Measurements from ENCODE around the gene ATP4A.

ATP4A gene

DNA sequence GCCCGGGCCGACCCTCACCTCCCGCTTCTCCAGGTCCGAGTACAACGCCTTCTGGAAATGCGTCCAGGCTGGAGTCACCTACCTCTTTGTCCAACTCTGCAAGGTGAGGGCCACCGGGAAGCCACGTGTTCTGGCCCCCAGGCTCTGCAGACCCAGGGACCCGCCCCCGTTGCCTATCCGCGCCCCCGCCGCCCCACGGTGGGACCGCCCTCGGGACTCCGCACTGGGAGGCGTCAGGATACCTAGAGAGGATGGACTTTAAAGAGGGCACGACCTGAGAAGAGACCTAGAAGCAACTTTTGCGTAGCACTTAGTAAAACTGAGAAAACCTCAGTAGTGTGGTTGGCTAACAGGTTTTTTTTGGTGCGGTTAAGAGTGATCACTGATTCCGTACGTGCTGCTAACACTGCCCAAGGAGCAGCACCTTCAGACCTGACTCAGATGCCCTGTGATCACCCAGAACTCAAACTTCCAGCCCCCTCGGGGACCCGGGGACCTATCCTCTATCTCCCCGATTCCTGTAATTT, 17.5 kb downstream of the ATP4A start:
- H3K4me1 Mint-ChIP-seq = peaks cover 43% of the 10 kb centered on the region
- H3K9me3 Mint-ChIP-seq = no peaks in the 10 kb centered on the region
- no peaks in the 10 kb centered on the region for H3K27me3 Mint-ChIP-seq
- peak overlapping the region; percentile 94 for H3K27ac Mint-ChIP-seq
- H3K4me3 Mint-ChIP-seq = peak overlapping the region; percentile 96
- H3K36me3 Mint-ChIP-seq = peaks cover 19% of the 10 kb centered on the region
- ATAC-seq = peak; percentile 74

DNA sequence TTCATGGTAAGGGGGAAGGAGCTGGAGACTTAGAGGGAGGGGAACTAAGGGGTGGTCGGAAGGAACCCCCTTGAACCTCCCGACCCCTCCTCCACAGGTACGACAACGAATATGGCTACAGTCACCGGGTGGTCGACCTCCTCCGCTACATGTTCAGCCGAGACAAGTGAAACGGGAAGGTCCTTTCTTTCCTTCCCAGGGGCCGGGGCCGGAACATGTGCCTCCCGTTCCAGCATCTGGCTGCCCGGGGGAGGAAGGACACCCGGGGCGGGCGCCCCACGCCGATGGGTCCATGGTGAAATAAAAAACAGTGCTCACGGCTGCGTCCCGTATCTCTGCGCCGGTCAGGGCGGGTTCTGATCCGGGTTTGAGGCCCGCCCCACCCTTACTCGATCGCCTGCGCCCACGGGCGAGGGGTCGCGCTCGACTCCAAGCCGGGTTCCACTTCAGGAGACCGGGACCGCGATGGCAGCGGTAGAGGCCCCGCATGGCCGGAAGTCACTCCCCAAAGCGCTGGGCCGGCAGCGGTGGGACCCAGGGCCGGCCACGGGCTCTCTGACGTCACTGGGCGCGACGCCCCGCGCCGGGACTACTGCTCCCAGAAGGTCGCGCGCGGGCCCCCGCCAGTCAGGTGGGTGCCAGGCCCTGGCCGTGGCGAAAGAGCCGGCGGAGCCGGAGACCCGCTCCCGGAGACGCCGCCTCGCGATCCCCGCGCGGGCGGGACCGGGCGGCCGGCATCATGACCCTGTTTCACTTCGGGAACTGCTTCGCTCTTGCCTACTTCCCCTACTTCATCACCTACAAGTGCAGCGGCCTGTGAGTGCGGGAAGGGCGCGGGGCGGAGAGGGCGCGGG, 18.2 kb downstream of the ATP4A start, which contains the start of gene TMEM147:
Gene TMEM147, plus strand, starts transcription at position 626 of the 854 bp plus-strand sequence. Its CDS starts 114 bp downstream, at position 740.
- Mint-ChIP-seq H3K27me3 (no peaks in the 10 kb centered on the region), H3K4me1 (peaks cover 50% of the 10 kb centered on the region), H3K27ac (peak within 1 kb of the TSS; percentile 94), H3K4me3 (peak within 1 kb of the TSS; percentile 96), H3K36me3 (peaks cover 12% of the 10 kb centered on the region), H3K9me3 (no peaks in the 10 kb centered on the region)
- ATAC-seq = peak; percentile 96

DNA sequence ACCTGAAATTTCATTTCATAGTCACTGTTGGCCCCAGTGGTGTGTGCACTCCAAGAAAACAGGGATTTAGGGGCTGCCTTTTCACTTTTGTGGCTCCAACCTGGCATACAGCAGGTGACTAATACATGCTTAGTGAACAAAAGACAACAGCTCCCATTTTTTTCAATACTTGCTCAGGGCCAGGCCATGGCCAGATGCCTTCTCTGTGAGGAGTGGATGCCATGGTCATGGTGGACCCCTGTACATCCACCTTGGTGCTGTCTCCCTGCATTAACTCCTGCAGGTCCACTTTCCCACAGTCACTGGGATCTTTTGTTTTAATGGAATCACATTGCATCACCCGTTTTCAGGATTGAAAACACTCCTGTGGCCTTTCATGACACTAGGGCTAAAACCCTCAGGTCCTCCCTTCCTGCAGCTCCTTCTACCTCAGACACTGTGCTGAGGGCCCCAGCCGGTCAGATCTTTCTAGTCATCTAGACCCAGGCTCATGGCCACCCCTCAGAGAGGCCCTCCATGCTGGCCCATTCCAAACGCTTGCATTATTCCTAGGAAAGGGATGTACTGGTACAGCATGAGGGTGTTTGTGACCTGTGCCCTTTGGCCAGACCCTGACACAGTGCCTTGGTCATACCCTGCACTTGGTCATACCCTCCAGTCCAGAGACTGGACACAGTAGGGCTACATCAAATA, 19.2 kb downstream of the ATP4A start:
- H3K9me3 Mint-ChIP-seq = no peaks in the 10 kb centered on the region
- no peak for ATAC-seq
- peaks cover 57% of the 10 kb centered on the region for H3K4me1 Mint-ChIP-seq
- H3K27me3 Mint-ChIP-seq = no peaks in the 10 kb centered on the region
- H3K36me3 Mint-ChIP-seq = peaks cover 9% of the 10 kb centered on the region
- peak overlapping the region; percentile 94 for H3K27ac Mint-ChIP-seq
- peak overlapping the region; percentile 96 for H3K4me3 Mint-ChIP-seq

DNA sequence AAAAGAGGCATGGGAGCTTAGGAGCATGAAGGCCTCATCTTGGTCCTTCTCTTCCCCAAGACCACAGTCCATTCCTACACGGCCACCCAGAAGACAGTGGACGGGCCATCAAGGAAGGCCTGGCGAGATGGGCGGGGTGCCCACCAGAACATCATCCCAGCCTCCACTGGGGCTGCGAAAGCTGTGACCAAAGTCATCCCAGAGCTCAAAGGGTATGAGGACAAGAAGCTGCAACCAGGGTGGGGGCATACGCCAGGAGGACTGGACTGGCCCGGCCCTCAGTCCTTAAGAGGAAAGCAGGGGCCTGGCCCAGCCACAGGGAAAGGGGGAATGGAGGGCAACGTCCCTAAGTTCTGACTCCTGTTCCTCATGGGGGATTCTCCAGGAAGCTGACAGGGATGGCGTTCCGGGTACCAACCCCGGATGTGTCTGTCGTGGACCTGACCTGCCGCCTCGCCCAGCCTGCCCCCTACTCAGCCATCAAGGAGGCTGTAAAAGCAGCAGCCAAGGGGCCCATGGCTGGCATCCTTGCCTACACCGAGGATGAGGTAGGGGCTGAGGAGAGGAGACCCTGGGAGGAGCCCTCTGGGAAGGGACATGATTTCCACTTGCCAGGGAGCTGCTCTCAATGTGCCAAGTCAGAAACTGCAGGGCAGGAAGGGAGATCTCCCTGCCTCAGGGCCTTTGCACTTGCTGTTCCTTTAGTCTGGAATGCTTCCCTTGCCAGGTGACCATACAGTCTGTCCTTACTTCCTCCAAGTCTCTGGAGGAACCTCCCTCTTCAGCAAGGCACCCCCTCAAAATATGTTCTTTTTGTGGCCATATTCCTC, 20.0 kb downstream of the ATP4A start:
- ATAC-seq = no peak
- Mint-ChIP-seq H3K4me3 (no peak overlapping the region), H3K4me1 (peaks cover 50% of the 10 kb centered on the region), H3K9me3 (no peaks in the 10 kb centered on the region), H3K27ac (no peak overlapping the region), H3K27me3 (no peaks in the 10 kb centered on the region), H3K36me3 (peaks cover 6% of the 10 kb centered on the region)

DNA sequence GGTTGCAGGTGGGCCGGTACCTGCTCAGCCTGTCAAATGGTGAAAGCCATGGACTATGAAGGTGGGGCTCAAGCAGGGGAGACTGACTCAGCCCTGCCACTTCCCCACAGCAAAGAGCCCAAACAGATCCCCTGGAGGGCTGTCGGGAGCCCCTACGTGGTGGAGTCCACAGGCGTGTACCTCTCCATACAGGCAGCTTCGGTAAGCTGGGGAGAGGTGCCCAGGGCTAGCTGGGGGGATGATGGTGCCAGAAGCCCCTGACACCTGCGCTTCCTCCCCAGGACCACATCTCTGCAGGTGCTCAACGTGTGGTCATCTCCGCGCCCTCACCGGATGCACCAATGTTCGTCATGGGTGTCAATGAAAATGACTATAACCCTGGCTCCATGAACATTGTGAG, 21.2 kb downstream of the ATP4A start:
- no peaks in the 10 kb centered on the region for H3K9me3 Mint-ChIP-seq
- H3K4me1 Mint-ChIP-seq = peaks cover 42% of the 10 kb centered on the region
- peaks cover 5% of the 10 kb centered on the region for H3K36me3 Mint-ChIP-seq
- no peak for ATAC-seq
- no peak overlapping the region for H3K27ac Mint-ChIP-seq
- no peak overlapping the region for H3K4me3 Mint-ChIP-seq
- H3K27me3 Mint-ChIP-seq = no peaks in the 10 kb centered on the region

DNA sequence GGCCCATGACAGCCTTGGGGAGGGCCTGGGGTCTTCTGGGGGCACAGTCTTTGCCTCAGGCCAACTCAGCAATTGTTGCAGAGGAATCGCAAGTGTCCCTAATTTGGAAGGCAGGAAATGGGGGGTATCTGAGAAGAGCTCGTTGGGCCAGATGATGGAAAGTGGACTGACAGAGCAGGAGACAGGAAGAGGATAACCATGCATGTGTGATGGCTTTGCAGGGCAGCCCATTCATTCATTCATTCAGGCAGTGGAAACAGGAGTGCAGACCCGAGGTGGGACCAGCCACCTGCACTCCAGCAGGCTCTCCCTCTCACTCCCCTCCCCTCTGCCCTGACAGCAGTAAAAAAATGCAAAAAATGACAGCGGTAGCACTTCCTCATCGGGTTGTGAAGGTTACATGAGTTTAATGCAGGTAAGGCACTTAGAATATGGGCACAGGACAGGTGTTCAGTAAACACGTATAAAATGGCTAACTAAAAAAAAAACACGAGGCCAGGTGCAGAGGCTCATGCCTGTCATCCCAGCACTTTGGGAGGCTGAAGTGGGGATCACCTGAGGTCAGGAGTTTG, 23.0 kb downstream of the ATP4A start:
- H3K4me3 Mint-ChIP-seq = no peak overlapping the region
- peaks cover 29% of the 10 kb centered on the region for H3K4me1 Mint-ChIP-seq
- ATAC-seq = no peak
- H3K27me3 Mint-ChIP-seq = no peaks in the 10 kb centered on the region
- no peaks in the 10 kb centered on the region for H3K36me3 Mint-ChIP-seq
- no peaks in the 10 kb centered on the region for H3K9me3 Mint-ChIP-seq
- no peak overlapping the region for H3K27ac Mint-ChIP-seq

DNA sequence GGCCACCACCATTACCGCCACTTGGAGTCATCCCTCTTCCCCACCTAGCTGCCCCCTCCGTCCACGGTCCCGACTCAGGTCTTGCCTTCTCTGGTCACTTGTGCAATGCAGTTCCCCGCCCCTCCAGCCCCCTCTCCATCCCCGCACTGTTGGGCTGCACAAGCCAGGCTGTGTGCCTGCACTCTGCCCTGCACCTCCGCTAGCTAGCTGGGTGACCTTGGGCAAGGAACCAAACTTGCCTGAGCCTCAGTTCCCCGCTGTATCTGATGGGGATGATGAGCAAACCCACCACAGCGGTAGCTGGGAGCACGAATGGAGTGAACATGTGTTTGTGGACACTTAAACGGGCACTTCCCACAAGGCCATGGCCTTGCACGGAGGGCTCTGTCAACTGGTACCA, 23.6 kb downstream of the ATP4A start:
- no peak overlapping the region for H3K4me3 Mint-ChIP-seq
- H3K4me1 Mint-ChIP-seq = peaks cover 28% of the 10 kb centered on the region
- no peaks in the 10 kb centered on the region for H3K9me3 Mint-ChIP-seq
- ATAC-seq = no peak
- no peaks in the 10 kb centered on the region for H3K27me3 Mint-ChIP-seq
- H3K36me3 Mint-ChIP-seq = no peaks in the 10 kb centered on the region
- no peak overlapping the region for H3K27ac Mint-ChIP-seq

DNA sequence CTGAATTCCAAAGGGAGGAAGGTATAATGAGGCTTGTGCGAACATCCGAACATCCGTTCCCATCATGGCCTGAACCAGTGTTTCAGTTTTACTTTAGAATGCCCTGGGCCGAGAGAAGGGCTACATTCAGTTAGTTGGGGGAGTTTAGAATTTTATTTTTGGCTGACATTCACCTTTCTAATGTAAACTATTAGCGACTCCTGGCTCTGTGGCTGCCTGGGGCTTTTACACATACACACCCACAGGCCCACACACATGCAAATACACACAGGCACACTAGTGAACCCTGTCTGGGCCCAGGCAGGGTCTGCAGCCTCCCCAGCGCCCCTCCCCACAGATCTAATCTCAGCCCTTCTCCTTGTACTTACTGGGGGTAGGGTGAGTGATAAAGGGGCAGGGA, 24.1 kb downstream of the ATP4A start:
- Mint-ChIP-seq H3K27me3 (no peaks in the 10 kb centered on the region), H3K4me3 (no peak overlapping the region), H3K9me3 (no peaks in the 10 kb centered on the region), H3K27ac (no peak overlapping the region), H3K36me3 (no peaks in the 10 kb centered on the region), H3K4me1 (peaks cover 23% of the 10 kb centered on the region)
- no peak for ATAC-seq

DNA sequence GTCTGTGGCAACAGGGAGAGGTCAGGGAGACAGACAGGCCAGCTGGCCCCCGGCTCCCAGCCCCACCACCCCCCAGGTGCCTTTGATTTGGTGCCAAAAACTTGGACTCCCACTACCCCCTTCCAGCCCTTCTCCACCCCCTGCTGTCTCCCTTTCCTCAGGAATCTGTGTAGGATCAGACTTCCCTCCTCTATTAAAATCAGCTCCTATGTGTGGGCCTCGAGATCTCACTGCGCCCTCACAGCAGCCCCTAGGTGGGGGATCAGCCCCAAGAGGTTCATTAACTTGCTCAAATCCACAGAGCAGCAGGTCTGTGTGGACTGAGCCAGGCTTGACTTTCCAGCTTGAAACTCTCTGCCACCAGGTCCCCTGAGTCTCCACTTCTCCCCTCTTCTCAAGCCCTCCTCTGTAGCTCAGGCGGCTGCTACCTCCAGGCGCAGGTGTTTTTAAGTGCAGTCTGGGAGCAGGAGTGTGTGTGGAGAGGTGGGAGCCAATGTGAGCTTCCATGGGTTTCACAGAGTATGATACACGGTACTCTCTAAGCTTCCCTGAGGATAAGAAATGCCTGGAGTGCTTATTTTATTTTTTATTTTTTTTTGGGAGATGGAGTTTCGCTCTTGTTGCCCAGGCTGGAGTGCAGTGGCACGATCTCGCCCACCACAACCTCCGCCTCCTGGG, 28.5 kb downstream of the ATP4A start:
- no peak overlapping the region for H3K27ac Mint-ChIP-seq
- H3K4me1 Mint-ChIP-seq = peaks cover 23% of the 10 kb centered on the region
- H3K4me3 Mint-ChIP-seq = no peak overlapping the region
- H3K27me3 Mint-ChIP-seq = peaks cover 29% of the 10 kb centered on the region
- ATAC-seq = no peak
- H3K9me3 Mint-ChIP-seq = no peaks in the 10 kb centered on the region
- H3K36me3 Mint-ChIP-seq = no peaks in the 10 kb centered on the region

DNA sequence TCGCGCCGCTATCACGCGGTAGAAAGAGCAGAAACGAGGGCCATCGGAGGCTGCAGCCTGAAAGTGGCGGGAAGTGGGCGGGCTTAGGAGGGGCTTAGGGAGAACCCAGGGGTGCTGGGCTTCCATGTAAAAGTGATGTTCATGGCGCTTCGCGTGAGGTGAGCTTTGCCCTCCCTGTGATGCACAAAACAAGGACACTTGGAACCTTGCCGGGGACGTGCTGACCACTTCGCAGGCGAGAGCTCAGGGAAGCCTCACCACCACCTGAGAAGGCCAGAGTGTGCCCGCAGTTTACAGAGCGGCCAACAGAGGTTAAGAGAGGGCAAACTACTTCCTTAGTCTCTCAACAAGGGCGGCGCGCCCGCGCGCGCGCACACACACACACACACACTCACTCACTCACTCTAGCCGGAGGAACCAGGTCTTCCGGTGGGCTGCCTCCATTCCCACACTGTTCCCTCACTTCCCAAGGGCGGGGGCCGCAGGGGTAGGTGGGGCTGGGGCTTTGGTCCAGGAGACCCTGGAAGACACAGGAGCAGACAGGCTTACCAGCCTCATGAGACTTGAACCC, 29.6 kb downstream of the ATP4A start:
- Mint-ChIP-seq H3K9me3 (no peaks in the 10 kb centered on the region), H3K4me3 (peak overlapping the region; percentile 23), H3K36me3 (no peaks in the 10 kb centered on the region), H3K4me1 (peaks cover 16% of the 10 kb centered on the region), H3K27me3 (peaks cover 39% of the 10 kb centered on the region), H3K27ac (no peak overlapping the region)
- peak; percentile 84 for ATAC-seq

DNA sequence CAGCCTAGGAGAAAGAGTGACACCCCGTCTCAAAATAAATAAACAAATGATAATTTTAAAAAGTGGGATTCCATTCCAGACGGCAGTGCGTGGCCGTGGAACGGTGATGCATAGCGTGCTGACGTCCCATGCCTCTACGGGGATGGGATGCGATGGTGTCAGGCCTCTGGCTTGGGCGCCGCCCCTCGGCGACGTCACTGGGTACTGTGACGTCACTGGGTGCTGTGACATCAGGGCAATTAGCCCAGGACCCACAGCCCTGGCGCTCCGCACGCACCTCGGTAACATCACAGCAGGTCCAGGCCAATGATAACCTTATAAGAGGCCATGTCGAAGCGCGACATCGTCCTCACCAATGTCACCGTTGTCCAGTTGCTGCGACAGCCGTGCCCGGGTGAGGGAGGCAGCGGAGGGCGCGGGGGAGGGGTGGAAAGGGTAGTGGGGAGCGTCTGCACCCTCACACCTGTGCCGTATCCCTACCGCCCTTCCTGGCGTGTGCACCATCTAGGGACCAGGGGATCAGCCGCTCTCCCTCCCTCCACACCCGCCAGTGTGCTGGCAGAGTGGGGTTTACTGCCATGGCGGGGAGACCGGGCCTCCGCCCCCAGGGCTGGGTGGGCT, 30.1 kb downstream of the ATP4A start, which contains the start of gene GAPDHS:
Gene GAPDHS, plus strand, starts transcription at position 256 of the 621 bp plus-strand sequence. Its CDS starts 72 bp downstream, at position 328.
- Mint-ChIP-seq H3K4me3 (peak within 1 kb of the TSS; percentile 23), H3K27me3 (peaks cover 45% of the 10 kb centered on the region), H3K36me3 (no peaks in the 10 kb centered on the region), H3K27ac (no peak within 1 kb of the TSS), H3K9me3 (no peaks in the 10 kb centered on the region), H3K4me1 (peaks cover 16% of the 10 kb centered on the region)
- ATAC-seq = no peak

DNA sequence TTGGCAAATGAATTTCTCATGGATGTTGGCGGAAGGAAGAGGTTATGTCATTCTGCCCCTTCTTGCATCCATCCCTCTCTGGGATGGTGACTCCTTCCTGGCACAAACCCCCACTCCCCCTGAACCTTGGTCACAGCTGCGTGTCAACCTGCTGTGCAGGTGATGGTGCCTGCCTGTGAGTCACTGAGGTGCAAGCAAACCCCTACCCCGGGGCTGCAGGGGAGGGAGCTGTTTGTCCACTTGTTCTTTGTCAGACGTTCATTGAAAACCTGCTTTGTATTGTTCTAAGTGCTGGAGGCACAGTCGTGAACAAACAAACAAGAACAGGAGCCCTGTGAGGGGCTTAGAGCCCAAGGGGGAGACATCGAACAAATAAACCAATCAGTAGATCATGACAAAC, 32.2 kb downstream of the ATP4A start:
- H3K36me3 Mint-ChIP-seq = no peaks in the 10 kb centered on the region
- ATAC-seq = no peak
- H3K9me3 Mint-ChIP-seq = no peaks in the 10 kb centered on the region
- H3K4me1 Mint-ChIP-seq = peaks cover 16% of the 10 kb centered on the region
- no peak overlapping the region for H3K27ac Mint-ChIP-seq
- no peak overlapping the region for H3K4me3 Mint-ChIP-seq
- peaks cover 66% of the 10 kb centered on the region for H3K27me3 Mint-ChIP-seq

DNA sequence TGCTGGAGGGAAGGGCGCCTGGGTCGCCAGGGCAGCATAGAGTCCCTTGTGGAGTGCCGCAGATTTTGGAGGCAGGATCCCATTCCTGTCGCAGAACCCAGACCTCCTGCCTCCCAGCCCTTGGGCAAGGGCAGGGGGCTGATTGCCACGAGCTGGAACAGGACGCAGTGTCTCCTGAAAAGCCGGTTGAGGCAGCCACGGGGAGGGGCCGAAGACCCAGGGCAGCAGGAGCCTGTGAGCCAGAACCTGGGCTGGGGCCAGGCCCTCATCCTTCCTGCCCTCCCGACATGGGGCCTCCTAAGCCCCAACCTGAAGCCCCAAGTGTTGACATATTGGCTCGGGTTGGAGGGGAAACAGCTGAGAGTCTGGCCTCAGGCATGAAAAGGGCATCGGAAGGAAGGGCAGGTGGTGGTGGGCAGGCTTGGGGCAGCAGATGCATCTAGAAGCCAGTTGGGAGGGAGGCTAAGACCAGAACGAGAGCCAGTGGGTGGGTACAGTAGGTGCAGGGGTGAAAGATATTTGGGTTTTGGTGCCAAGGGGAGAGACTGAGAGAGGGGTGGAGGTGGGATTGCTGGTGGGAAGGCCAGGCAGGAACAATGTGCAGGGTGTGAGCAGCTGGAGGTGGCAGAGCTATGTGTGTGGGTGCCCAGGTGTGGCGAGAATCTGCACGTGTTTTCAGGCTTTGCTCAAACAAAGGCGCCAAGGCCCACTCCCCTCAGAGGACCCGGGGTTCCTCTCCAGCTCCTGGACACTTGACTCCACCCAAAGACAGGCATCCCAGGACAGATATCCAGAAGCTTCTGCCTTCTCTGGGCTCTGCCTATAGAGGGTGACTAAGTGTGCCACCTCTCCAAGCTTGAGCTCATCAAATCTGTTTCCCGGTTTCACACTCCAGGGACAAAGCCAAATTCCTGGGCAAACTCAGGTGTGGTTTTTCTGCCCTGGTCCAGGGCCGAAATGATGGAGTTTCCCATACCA, 33.9 kb downstream of the ATP4A start:
- Mint-ChIP-seq H3K27ac (no peak overlapping the region), H3K9me3 (no peaks in the 10 kb centered on the region), H3K27me3 (peaks cover 78% of the 10 kb centered on the region), H3K36me3 (no peaks in the 10 kb centered on the region), H3K4me3 (no peak overlapping the region), H3K4me1 (peaks cover 16% of the 10 kb centered on the region)
- no peak for ATAC-seq
